Measurements from ENCODE around the gene GPX6.
"Not testable (repeated sequence)": the region's sequence is repeated elsewhere in the genome, so short reads cannot be mapped to it uniquely, and the experiment has no call there.

GPX6 gene

GRCh38 chr6:28486988-28487742 lies 28.4 kb downstream of the GPX6 start:
- DNase-seq = no peak
- no peaks in the 10 kb centered on the region for H3K36me3 ChIP-seq (ENCODE audit: control insufficient read depth, insufficient read depth, low read length)
- peaks cover 7% of the 10 kb centered on the region for H3K27me3 ChIP-seq (replicated peaks; ENCODE audit: control insufficient read depth, insufficient read depth, low read length, poor library complexity, severe bottlenecking)
- peaks cover 10% of the 10 kb centered on the region for H3K4me1 ChIP-seq (ENCODE audit: control insufficient read depth, insufficient read depth, low read length, poor library complexity, severe bottlenecking)
- H3K9me3 ChIP-seq (ENCODE audit: control insufficient read depth, low read length) = no peaks in the 10 kb centered on the region
- H3K4me3 ChIP-seq (ENCODE audit: insufficient read depth, low read depth, low read length, poor library complexity, severe bottlenecking) = no peak overlapping the region
- no peak overlapping the region for H3K27ac ChIP-seq (ENCODE audit: insufficient read depth, low read length, poor library complexity, severe bottlenecking)

DNA sequence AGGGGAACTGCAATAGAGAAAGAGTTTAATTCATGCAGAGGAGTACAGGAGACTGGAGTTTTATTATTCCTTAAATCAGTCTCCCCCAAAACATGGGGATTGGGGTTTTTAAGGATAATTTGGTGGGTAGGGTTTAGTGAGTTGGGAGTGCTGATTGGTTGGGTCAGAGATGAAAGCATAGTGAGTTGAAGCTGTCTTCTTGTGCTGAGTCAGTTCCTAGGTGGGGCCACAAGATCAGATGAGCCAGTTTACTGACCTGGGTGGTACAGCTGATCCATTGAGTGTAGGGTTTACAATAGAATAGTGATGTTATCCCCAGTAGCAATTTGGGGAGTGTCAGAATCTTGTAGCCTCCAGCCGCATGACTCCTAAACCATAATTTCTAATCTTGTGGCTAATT lies 29.1 kb downstream of the GPX6 start:
- Histone ChIP-seq H3K4me1 (ENCODE audit: control insufficient read depth, insufficient read depth, low read length, poor library complexity, severe bottlenecking) (peaks cover 10% of the 10 kb centered on the region), H3K27ac (ENCODE audit: insufficient read depth, low read length, poor library complexity, severe bottlenecking) (no peak overlapping the region), H3K4me3 (ENCODE audit: insufficient read depth, low read depth, low read length, poor library complexity, severe bottlenecking) (no peak overlapping the region), H3K27me3 (replicated peaks; ENCODE audit: control insufficient read depth, insufficient read depth, low read length, poor library complexity, severe bottlenecking) (peaks cover 7% of the 10 kb centered on the region), H3K36me3 (ENCODE audit: control insufficient read depth, insufficient read depth, low read length) (no peaks in the 10 kb centered on the region), H3K9me3 (ENCODE audit: control insufficient read depth, low read length) (no peaks in the 10 kb centered on the region)
- no peak for DNase-seq

- Histone ChIP-seq H3K4me1 (ENCODE audit: control insufficient read depth, insufficient read depth, low read length, poor library complexity, severe bottlenecking) (peaks cover 10% of the 10 kb centered on the region), H3K9me3 (ENCODE audit: control insufficient read depth, low read length) (no peaks in the 10 kb centered on the region), H3K27me3 (replicated peaks; ENCODE audit: control insufficient read depth, insufficient read depth, low read length, poor library complexity, severe bottlenecking) (peaks cover 4% of the 10 kb centered on the region), H3K36me3 (ENCODE audit: control insufficient read depth, insufficient read depth, low read length) (no peaks in the 10 kb centered on the region), H3K27ac (ENCODE audit: insufficient read depth, low read length, poor library complexity, severe bottlenecking) (no peak overlapping the region), H3K4me3 (ENCODE audit: insufficient read depth, low read depth, low read length, poor library complexity, severe bottlenecking) (no peak overlapping the region)
- DNase-seq = no peak
Measured at GRCh38 chr6:28485482-28485881, 30.1 kb downstream of the GPX6 start.

- no peak overlapping the region for H3K27ac ChIP-seq (ENCODE audit: insufficient read depth, low read length, poor library complexity, severe bottlenecking)
- no peaks in the 10 kb centered on the region for H3K4me1 ChIP-seq (ENCODE audit: control insufficient read depth, insufficient read depth, low read length, poor library complexity, severe bottlenecking)
- no peak for DNase-seq
- no peaks in the 10 kb centered on the region for H3K9me3 ChIP-seq (ENCODE audit: control insufficient read depth, low read length)
- no peak overlapping the region for H3K4me3 ChIP-seq (ENCODE audit: insufficient read depth, low read depth, low read length, poor library complexity, severe bottlenecking)
- no peaks in the 10 kb centered on the region for H3K36me3 ChIP-seq (ENCODE audit: control insufficient read depth, insufficient read depth, low read length)
- peaks cover 9% of the 10 kb centered on the region for H3K27me3 ChIP-seq (replicated peaks; ENCODE audit: control insufficient read depth, insufficient read depth, low read length, poor library complexity, severe bottlenecking)
Measured at GRCh38 chr6:28480253-28480932, 35.2 kb downstream of the GPX6 start.

- Histone ChIP-seq H3K4me3 (ENCODE audit: insufficient read depth, low read depth, low read length, poor library complexity, severe bottlenecking) (no peak overlapping the region), H3K27ac (ENCODE audit: insufficient read depth, low read length, poor library complexity, severe bottlenecking) (no peak overlapping the region), H3K36me3 (ENCODE audit: control insufficient read depth, insufficient read depth, low read length) (no peaks in the 10 kb centered on the region), H3K27me3 (replicated peaks; ENCODE audit: control insufficient read depth, insufficient read depth, low read length, poor library complexity, severe bottlenecking) (peaks cover 9% of the 10 kb centered on the region), H3K9me3 (ENCODE audit: control insufficient read depth, low read length) (no peaks in the 10 kb centered on the region), H3K4me1 (ENCODE audit: control insufficient read depth, insufficient read depth, low read length, poor library complexity, severe bottlenecking) (no peaks in the 10 kb centered on the region)
- DNase-seq = no peak
Measured at GRCh38 chr6:28478518-28478917, 37.1 kb downstream of the GPX6 start.

DNA sequence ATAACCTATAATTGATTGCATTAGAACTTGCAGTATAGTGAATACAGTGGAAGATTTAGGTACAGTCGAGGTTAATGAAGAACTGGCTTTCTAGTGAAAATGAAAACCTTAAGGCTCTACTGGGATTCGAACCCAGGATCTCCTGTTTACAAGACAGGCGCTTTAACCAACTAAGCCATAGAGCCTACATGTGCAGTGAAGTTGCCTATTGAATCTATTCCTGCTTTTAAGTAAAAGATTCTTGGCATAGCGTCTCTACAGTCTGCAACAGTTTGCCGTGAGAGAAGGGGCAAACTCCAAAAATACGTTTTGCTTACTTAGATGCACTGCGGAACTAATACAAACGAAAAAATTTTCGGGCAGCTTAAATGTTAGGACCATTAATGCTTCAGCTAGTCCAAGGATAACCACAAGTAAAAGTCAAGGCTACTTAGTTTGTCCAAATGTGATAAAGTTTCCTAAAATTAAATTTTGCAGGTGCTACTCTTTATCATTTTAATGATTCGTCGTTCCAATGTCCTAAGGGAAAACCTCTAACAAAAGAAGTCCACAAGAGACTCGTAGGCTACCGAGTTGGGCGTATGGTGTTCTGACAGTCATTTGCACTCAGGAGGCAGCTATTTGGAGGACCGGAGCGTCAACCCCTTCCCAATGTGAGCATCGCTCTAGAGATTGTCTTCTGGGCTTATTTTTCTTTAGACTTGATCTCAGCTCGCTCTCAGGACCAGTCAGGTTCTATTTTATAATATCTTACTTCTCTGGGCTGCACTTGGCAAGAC lies 41.0 kb downstream of the GPX6 start:
- no peak for DNase-seq
- Histone ChIP-seq H3K4me3 (ENCODE audit: insufficient read depth, low read depth, low read length, poor library complexity, severe bottlenecking) (no peak overlapping the region), H3K27me3 (replicated peaks; ENCODE audit: control insufficient read depth, insufficient read depth, low read length, poor library complexity, severe bottlenecking) (peaks cover 9% of the 10 kb centered on the region)

GRCh38 chr6:28469153-28469745 lies 46.3 kb downstream of the GPX6 start:
- not testable (repeated sequence) for H3K4me3 ChIP-seq (ENCODE audit: insufficient read depth, low read depth, low read length, poor library complexity, severe bottlenecking); H3K27me3 ChIP-seq (replicated peaks; ENCODE audit: control insufficient read depth, insufficient read depth, low read length, poor library complexity, severe bottlenecking); H3K9me3 ChIP-seq (ENCODE audit: control insufficient read depth, low read length); H3K27ac ChIP-seq (ENCODE audit: insufficient read depth, low read length, poor library complexity, severe bottlenecking); H3K36me3 ChIP-seq (ENCODE audit: control insufficient read depth, insufficient read depth, low read length); H3K4me1 ChIP-seq (ENCODE audit: control insufficient read depth, insufficient read depth, low read length, poor library complexity, severe bottlenecking); DNase-seq

More for the DNA sequence above, 41.0 kb downstream of the GPX6 start:
- Histone ChIP-seq H3K36me3 (ENCODE audit: control insufficient read depth, insufficient read depth, low read length) (no peaks in the 10 kb centered on the region), H3K9me3 (ENCODE audit: control insufficient read depth, low read length) (no peaks in the 10 kb centered on the region), H3K4me1 (ENCODE audit: control insufficient read depth, insufficient read depth, low read length, poor library complexity, severe bottlenecking) (no peaks in the 10 kb centered on the region), H3K27ac (ENCODE audit: insufficient read depth, low read length, poor library complexity, severe bottlenecking) (no peak overlapping the region)

GRCh38 chr6:28468056-28468455 lies 47.5 kb downstream of the GPX6 start:
- H3K27ac ChIP-seq (ENCODE audit: insufficient read depth, low read length, poor library complexity, severe bottlenecking) = no peak overlapping the region
- no peak for DNase-seq
- H3K9me3 ChIP-seq (ENCODE audit: control insufficient read depth, low read length) = no peaks in the 10 kb centered on the region
- no peaks in the 10 kb centered on the region for H3K36me3 ChIP-seq (ENCODE audit: control insufficient read depth, insufficient read depth, low read length)
- H3K27me3 ChIP-seq (replicated peaks; ENCODE audit: control insufficient read depth, insufficient read depth, low read length, poor library complexity, severe bottlenecking) = no peaks in the 10 kb centered on the region
- no peaks in the 10 kb centered on the region for H3K4me1 ChIP-seq (ENCODE audit: control insufficient read depth, insufficient read depth, low read length, poor library complexity, severe bottlenecking)
- no peak overlapping the region for H3K4me3 ChIP-seq (ENCODE audit: insufficient read depth, low read depth, low read length, poor library complexity, severe bottlenecking)

DNA sequence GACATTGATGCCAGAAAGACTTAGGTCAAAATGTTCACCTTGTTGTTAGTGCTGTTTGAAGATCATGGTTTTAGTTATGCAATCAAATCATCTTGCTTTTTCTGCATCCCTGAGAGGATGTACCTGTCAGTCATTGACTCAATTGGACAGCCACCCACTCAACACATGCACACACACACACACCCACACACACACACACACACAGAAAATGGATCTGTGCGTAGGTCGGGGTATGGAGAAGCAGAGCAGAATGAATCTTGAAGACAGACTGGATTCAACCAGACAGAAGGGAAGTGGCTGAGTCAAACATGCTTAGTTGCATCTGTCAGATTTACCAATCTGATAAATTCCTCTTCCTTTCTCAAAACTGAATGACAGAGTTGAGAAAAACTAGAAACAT lies 53.2 kb downstream of the GPX6 start:
- Histone ChIP-seq H3K4me3 (ENCODE audit: insufficient read depth, low read depth, low read length, poor library complexity, severe bottlenecking) (no peak overlapping the region), H3K9me3 (ENCODE audit: control insufficient read depth, low read length) (no peaks in the 10 kb centered on the region), H3K27ac (ENCODE audit: insufficient read depth, low read length, poor library complexity, severe bottlenecking) (no peak overlapping the region), H3K4me1 (ENCODE audit: control insufficient read depth, insufficient read depth, low read length, poor library complexity, severe bottlenecking) (no peaks in the 10 kb centered on the region), H3K27me3 (replicated peaks; ENCODE audit: control insufficient read depth, insufficient read depth, low read length, poor library complexity, severe bottlenecking) (no peaks in the 10 kb centered on the region), H3K36me3 (ENCODE audit: control insufficient read depth, insufficient read depth, low read length) (no peaks in the 10 kb centered on the region)
- DNase-seq = no peak

Measured in effector memory CD4-positive, alpha-beta T cell (primary cell).